GM21423 (cell line): ENCODE data around the gene SPSB3.
"Not testable (repeated sequence)": the region's sequence is repeated elsewhere in the genome, so short reads cannot be mapped to it uniquely, and the experiment has no call there.

ENCODE experiments used
- ATAC-seq: cut with Tn5 transposase; IDR thresholded peaks from one replicate; pipeline ENCODE4 v1.9.1; 2021; ENCODE audit warnings: mild to moderate bottlenecking, moderate library complexity; ENCODE audit not compliant: unreplicated experiment

The SPSB3 gene

DNA sequence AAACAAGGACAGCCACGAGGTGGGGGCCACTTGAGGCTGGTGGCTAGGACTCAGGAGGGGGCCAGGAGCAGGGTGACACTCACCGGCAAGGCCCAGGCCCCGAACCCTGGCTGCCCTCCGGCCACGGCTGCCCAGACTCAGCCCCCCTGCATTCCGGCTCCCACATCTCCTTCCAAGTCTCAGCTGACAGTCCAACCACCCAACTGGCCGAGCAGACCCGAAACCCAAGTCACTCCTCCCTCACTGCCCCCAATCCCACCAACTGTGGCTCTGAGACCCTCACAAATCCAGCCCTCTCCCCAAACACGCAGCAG, 34.9 kb upstream of the SPSB3 start:
- no peak for ATAC-seq

DNA sequence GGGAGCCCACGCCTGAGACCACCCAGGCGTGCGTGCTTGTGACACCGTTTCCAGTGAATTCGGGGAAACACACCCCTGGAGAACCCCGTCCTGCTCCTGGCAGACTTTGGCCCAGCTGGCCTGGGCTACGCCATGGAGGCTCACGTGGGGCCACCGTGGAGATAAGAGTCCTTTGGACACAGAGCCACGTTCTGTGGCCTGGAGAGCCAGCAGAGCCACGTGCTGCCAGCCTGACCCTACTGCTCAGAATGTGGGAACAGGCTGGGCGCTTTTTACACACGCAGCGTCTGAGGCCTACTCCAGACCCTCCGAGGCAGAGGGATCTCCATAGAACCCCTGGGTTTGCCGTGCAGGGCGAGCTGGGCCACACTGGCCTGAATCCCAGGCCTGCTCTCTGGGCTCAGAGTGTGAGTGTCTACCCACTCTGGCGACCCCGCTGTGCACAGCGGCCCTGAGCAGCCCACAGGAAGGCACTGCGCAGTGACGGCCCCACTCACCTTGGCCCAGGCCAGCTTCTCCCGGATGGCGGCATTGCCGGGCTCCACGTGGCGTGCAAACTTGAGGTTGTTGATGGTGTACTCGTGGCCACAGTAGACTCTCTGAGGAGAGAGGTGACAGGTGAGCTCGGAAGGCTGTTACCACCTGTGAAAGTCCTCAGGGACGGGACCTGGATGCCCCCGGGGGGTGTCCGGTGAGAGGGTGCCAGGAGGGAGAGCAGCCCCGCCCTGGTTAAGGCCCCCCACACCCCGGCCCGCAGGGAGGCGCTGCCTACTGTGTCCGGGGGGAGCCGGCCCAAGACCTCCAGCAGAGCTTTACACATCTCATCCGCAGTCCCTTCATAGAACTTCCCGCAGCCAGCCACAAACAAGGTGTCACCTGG, 34.3 kb upstream of the SPSB3 start:
- no peak for ATAC-seq

- no peak for ATAC-seq
These were observed 33.1 kb upstream of the SPSB3 start for GRCh38 chr16:1815461-1815860.

- ATAC-seq: no peak
These were observed 30.4 kb upstream of the SPSB3 start for GRCh38 chr16:1812732-1813163.

DNA sequence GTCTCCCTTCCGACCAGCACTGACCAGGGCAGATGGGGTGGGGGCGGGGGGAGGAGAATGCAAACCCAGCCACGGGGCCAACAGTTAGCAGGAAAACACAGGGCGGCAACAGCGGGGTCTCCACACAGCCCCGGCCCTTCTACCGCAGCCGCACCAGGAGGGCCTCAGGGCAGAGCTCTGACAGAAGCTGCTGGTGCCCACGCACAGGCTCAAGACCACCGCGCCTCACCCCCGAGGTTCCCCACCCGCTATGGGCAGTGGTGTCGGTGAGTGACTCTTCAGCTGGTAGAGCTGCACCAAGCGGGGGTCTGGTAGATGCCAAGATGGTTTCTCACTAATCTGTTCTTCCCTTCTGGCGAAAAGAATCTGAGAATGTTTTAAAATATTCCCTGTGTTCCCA, 28.2 kb upstream of the SPSB3 start:
- no peak for ATAC-seq

DNA sequence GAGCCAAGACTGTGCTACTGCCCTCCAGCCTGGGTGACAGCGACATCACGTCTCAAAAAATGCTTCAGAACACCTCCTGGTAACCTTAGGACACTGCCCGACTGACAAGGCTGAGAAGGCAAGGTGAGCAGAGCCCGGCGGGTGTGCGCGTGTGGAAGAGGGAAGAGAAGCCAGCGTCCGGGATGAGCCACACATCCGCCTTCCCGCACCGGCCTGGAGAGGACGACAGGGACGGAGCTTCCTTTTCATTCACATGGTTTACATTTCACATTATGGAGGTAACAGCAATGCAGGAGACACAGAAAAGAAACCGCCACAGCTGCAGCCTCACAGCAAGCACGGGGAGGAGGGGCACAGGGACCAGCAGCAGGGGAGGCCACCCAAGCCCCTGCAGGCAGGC, 27.7 kb upstream of the SPSB3 start:
- no peak for ATAC-seq

DNA sequence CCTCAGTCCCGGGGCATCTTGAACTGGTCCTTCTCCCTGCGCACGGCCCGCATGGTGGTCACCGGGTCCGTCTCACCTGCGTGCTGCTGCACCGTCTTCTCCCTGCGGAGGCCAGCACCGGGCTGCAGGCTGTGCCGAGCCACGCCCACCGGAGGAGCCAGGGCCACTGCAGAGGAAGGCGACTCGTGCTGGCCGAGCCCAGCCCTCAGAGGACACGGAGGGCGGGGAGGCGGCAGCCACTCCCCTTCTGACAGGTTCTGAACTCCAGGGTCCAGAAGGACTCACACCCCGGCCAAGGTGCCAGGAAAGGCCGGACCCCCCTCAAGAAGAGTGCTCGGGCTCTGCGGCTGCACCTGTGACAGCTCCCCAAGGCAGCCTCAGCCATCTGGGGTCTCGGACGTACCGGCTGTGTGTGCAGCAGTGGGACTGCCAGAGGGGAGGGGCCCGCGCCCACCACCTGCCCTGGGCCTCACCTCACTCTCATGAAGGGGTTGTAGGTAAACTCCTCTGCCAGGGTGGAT, 27.0 kb upstream of the SPSB3 start:
- no peak for ATAC-seq

DNA sequence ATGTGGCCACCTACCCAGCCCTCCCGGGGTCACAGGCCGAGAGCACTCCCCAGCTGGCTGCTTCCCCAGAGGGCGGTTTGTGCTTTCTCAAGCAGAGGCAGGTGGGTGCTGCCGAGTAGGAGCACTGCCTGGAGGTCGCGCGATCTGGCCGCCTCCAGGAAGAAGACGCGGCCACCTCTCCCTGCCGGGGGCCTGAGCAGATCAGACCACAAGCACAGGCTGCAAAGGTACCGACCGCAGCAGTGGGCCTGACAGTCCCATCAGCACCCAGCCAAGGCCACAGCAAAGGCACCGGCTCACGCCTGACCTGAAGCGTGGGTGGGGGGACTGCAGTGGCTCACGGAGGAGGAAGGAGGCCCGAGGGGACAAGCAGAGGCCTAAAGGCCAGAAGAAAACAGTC, 26.3 kb upstream of the SPSB3 start:
- no peak for ATAC-seq

DNA sequence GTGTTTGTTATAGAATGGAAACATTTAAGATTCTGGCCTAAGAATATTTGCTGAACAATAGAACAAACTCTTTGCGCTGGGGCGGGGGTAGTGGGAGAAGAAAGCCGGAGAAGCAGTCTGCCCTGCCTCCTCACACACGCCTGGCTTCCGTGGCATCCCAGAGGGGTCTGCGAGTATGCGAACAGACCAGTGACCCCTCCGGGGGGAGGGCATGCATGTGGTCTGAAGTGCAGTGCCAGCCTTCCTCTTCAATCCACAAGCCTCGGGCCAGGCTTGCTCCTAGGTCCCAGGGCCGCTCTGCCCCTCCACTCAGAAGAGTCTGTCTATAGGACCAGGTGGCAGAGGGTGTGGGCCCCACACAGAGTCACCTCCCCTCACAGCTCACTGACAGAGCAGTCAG, 25.3 kb upstream of the SPSB3 start:
- no peak for ATAC-seq

- no peak for ATAC-seq
These were observed 18.3 kb upstream of the SPSB3 start for GRCh38 chr16:1800701-1801100.

GRCh38 chr16:1799263-1799662, 16.9 kb upstream of the SPSB3 start:
- ATAC-seq: not testable (repeated sequence)

DNA sequence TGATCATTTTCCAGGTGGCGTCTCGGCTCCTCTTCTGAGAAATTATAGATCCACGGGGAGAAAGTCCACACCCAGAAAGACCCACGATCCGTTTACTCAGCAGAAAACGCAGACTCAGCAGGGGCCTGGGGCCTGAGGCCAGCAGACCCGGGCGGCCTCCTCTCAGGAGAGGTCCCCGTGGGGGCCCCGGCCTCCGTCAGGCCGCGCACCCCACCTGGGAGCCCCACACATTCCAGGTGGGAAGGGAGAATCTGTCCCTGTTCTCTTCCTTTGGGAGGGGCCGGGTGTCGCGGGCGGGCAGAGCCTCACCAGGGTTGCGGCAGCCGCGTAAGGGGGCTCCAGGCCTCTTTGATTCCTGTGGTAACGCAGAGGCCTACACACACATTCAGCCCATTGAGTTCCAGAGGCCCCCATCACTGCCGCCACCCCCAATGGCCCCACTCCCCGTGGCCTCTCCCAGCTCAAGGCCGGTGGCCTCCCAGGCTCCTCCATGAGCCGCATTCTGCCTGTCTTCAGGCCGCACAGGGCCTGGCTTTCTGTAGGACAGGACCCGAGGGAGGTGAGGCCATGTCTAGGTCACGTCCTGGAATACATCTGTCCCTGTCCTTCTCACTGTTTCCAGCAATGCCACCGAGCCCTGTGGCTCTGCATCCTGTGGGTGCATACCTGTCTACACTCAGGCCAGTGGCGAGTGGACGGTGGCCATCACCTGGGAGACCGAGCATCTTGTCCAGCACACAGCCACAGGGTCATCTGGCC, 12.7 kb upstream of the SPSB3 start:
- ATAC-seq: no peak

GRCh38 chr16:1794221-1794871, 12.0 kb upstream of the SPSB3 start:
- ATAC-seq: no peak

DNA sequence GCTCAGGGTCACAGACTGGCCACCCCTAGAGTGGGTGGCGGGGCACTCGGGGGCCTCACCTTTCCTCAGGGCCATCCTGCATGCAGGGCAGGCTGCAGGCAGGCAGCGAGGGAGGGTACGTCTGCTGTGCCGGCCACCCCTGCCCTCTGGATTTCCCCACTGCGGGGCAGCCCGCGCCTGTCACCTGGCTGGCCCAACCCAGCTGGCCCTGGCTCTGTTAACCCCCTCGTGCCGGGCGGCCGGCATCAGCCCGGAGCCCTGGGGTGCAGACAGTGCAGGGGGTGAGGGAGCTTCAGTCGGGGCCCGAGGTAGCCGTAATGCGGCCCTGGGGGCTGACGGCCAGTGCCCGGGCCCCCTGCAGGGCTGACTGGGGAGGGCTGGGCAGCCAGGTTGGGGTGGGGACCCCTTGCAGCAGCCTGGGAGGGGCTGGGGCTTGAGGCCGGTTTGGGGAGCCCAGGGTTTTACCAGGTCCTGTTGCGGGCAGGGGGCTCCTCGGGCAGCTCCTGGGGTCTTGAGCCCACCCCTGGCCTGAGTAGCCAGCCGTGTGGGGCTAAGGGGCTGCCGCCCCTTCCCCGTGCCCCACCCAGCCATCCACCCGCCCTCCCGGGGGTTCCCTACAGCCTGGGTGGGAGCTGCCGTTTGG, 11.3 kb upstream of the SPSB3 start, which contains the start of gene IGFALS:
IGFALS (minus strand) TSS at position 128 of the 643 bp plus-strand sequence; CDS start at position 75, 53 bp downstream.
- ATAC-seq: no peak

GRCh38 chr16:1792836-1793577, 10.6 kb upstream of the SPSB3 start:
- ATAC-seq: no peak

DNA sequence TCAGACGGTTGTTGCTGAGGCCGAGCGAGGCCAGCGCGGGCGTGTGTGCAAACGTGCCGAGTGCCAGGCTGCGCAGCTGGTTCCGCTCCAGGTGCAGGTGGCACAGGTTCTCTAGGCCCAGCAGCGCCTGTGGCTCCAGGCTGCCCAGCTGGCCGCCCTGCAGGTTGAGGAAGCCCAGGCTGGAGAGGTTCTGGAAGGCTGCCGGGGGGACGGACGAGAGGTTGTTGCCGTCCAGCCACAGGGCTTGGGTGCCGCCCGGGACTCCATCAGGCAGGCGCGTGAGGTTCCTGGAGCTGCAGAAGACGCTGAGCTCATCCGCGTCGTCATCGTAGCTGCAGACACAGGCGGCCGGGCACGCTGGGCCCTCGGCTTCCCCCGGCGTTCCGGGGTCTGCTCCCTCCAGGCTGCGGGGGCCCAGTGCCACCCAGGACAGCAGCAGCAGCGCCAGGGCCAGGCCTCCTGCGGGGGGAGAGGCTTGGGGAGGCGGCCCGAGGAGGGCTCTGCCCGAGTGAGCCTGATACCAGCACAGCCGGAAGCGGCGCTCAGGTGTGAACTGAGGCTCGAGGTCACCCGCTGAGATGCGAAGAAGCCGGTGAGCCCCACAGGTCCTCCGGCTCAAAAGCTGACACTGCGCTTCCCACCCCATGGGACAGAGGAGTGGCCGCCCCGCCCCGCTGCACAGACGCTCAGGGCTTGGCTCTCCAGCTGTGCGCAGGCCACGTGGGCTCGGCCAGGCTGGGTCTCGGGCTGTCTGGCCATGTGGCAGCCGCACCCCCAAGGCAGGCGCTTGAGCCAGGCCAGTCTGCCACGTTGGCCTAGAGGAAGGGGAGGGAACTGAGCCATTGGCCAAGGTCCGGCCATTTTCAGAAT, 9.8 kb upstream of the SPSB3 start:
- no peak for ATAC-seq

DNA sequence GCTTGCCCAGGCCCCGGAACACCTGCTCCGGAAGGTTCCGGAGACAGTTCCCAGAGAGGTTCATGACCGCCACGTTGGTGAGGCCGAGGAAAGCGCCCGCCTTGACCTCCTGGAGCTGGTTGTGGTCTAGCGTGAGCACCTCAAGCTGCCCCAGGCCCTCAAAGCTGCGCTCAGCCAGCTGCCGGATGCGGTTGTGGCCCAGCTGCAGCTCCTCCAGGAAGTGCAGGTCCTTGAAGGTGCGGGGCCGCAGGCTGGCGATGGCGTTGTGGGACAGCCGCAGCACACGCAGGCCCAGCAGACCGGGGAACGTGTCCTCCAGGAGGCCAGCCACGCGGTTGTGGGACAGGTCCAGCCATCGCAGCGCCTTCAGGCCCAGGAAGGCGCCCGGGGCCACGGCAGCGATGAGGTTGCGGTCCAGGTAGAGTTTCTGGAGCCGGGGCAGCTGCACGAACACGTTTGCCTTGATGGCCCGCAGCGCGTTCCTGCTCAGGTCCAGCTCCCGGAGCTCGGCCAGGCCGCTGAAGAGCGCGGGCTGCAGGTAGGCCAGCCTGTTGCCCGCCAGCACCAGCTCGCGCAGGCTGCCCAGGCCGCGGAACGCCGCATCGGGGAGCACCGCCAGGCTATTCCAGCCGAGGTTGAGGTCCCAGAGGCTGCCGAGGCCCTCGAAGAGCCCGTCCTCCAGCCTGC, 9.0 kb upstream of the SPSB3 start:
- no peak for ATAC-seq

DNA sequence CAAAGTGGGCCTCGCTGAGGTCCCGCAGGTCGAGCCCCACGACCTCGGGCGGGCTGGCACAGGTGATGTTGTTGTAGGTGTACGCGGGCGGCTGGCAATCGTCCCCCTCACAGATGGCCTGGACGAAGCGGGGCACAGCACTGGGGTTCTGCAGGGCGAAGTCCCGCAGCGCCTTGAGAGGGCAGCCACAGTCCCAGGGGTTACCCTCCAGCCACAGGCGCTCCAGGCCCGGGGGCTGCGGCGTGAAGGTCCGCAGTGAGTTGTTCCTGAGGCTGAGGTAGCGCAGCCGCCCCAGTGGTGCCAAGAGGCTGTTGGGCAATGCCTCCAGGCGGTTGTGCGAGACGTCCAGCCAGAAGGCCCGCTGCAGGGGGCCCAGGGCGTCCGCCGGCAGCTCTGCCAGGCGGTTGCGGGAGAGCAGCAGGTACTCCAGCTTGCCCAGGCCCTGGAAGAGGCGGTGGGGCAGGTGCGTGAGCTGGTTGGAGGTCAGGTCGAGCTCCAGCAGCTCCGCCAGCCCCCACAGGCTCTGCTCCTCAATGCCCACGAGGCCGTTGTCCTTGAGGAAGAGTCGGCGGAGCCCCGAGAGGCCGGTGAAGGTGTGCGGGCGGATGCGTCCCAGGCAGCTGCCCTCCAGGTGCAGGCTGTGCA, 8.4 kb upstream of the SPSB3 start:
- no peak for ATAC-seq
